Neural progenitor cell (in vitro differentiated cells): Measurements from ENCODE around the gene C3orf22.

ENCODE experiments used
- EZH2 ChIP-seq: fragments of 200-600 bp; sonication (generic); IDR thresholded peaks from 2 replicates; pipeline ENCODE4 v1.6.1; 2017; ENCODE audit warnings: antibody characterized with exemption, mild to moderate bottlenecking, moderate library complexity
- EZH2phosphoT487 ChIP-seq: fragments of 200-600 bp; sonication (generic); IDR thresholded peaks from 2 replicates; pipeline ENCODE4 v1.6.1; 2017; ENCODE audit warnings: antibody characterized with exemption
- TF ChIP-seq, protein P1 (sequence below): fragments of 200-600 bp; sonication (generic); IDR thresholded peaks from 2 replicates; pipeline ENCODE4 v1.5.1; 2017; ENCODE audit warnings: antibody characterized with exemption, mild to moderate bottlenecking

DNA sequence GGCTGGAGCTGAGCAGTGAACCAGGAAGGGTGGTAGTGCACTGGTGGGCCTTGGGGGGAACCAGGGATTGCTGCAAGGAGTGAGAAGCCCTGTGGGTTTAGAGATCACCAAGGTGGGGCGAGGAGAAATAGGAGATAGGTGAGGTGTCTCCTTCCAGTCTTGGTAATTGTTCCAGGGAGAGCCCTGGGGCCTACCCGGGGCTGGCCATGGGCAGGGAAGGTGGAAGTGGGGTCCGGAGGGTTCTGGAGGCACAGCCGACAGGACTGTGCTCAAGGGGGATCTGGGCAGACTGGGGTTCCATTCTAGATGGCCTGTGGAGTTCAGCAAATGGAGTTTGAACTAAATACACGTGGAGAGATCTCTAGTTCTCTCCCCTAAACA lies 30.3 kb downstream of the C3orf22 start:
- TF ChIP-seq EZH2, result no peak
- TF ChIP-seq, protein P1, sequence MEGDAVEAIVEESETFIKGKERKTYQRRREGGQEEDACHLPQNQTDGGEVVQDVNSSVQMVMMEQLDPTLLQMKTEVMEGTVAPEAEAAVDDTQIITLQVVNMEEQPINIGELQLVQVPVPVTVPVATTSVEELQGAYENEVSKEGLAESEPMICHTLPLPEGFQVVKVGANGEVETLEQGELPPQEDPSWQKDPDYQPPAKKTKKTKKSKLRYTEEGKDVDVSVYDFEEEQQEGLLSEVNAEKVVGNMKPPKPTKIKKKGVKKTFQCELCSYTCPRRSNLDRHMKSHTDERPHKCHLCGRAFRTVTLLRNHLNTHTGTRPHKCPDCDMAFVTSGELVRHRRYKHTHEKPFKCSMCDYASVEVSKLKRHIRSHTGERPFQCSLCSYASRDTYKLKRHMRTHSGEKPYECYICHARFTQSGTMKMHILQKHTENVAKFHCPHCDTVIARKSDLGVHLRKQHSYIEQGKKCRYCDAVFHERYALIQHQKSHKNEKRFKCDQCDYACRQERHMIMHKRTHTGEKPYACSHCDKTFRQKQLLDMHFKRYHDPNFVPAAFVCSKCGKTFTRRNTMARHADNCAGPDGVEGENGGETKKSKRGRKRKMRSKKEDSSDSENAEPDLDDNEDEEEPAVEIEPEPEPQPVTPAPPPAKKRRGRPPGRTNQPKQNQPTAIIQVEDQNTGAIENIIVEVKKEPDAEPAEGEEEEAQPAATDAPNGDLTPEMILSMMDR, result no peak
- no peak for TF ChIP-seq EZH2phosphoT487
